Measurements from ENCODE around the gene NKIRAS1.
"Not testable (repeated sequence)": the region's sequence is repeated elsewhere in the genome, so short reads cannot be mapped to it uniquely, and the experiment has no call there.

Gene NKIRAS1

DNA sequence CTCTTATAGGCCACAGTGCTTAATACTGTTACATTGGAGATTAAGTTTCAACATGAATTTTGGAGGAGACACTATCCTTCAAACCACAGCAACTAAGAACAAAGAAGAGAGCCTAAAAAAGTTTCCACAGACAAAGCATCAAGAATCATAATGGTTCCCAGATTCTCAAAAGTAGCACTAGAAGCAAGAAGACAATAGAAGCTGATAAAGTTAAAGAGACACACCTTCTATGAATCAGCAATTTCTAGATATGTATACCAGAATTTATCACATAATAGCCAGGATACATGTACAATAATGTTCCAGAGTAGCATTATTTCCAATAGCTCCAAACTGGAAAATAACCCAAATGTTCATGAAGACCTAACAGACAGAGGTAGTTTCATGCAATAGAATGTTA is 12.2 kb downstream of the NKIRAS1 start:
- DNase-seq (ENCODE audit: low read depth in 2 of 2) = no peak

DNA sequence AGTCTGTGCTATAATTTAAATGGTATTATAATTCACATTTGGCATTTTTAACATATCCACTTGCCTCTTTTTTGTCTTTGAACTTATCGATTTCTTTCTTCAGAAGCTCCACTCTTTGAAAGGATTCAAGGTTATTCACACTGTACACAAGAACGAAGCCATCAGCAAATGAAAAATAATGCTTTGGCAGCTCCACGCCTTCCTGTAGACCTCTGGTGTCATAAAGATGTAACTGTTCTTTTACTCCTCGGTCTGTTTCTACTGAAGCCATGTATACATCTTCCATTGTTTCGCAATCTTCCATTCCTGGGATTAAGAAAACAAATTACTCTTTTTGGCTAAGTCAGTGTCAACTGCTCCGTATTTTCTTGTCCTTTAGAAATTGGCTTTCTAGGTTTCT is 16.0 kb downstream of the NKIRAS1 start:
- no peak for DNase-seq (ENCODE audit: low read depth in 2 of 2)

GRCh38 chr3:23895181-23895580 is 21.6 kb downstream of the NKIRAS1 start:
- no peak for DNase-seq (ENCODE audit: low read depth in 2 of 2)

GRCh38 chr3:23894254-23895061 is 22.3 kb downstream of the NKIRAS1 start:
- DNase-seq (ENCODE audit: low read depth in 2 of 2) = no peak

GRCh38 chr3:23889950-23890349 is 26.8 kb downstream of the NKIRAS1 start:
- no peak for DNase-seq (ENCODE audit: low read depth in 2 of 2)

DNA sequence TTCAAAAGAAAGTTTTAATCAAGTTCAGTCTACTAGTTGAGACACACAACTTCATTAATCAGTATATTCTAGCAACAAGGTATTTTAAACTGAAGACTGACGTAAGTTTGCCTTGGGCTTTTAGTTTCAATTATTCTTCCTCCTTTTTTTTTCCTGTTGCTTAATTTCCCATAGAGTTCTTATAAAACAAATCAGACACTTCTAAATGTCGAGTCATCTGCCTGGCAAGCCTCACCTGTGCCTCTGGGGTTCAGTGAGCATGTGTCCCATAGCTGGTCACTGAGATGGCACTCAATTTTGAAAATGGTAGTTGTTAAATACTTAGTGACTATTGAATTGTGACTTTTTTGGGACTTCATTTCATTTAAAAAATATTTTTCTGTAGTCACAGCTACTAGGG is 27.4 kb downstream of the NKIRAS1 start:
- DNase-seq (ENCODE audit: low read depth in 2 of 2) = no peak

- DNase-seq (ENCODE audit: low read depth in 2 of 2) = no peak
These were observed 28.1 kb downstream of the NKIRAS1 start for GRCh38 chr3:23888617-23889228.

- DNase-seq (ENCODE audit: low read depth in 2 of 2) = no peak
These were observed 30.5 kb downstream of the NKIRAS1 start for GRCh38 chr3:23886311-23886710.

DNA sequence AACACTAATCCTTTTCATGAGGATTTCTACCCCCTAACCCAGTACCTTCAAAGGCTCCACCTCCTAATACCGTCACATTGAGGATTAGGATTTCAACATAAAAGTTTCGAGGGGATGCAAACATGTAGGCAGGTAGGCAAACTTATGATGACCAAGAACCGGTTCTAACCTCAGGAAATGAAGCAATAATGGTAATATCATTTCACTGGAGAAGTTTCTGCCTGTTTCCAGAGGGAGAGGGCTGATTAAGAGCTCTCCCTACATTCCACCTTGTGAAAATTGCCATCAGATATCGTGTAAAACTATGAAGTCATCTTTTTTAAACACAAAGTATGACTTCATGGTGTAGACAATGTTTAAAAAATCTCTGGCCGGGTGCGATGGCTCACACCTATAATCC is 31.6 kb downstream of the NKIRAS1 start:
- no peak for DNase-seq (ENCODE audit: low read depth in 2 of 2)

DNA sequence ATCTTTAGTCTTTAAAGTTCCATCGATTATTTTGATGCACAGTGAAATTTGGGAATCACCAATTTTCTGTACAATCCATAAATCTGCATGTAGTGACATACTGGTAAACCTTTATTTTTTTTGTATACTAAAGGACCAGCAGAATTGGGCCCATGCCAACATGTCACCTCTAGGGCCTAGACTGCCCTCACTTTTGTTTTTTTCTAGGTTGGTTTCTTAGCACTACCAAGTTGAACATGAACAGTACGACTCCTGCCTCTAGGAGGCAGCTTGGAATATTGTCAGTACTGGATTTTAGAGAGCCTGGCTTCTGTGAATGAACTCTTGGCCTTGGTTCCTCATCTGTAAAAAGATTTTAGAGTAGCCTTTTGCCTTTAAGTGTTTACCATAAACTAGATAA is 32.3 kb downstream of the NKIRAS1 start:
- no peak for DNase-seq (ENCODE audit: low read depth in 2 of 2)

DNA sequence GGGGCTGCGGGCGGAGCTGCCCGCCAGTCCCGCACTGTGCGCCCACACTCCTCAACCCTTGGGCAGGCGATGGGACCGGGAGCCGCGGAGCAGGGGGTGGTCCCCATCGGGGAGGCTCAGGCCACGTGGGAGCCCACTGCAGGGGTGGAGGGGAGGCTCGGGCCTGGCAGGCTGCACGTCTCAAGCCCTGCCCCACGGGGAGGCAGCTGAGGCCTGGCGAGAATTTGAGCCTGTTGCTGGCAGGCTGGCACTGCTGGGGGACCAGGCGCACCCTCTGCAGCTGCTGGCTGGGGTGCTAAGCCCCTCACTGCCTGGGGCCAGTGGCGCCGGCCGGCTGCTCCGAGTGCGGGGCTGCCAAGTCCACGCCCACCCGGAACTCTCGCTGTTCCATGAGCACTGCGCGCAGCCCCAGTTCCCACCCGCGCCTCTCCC is 34.3 kb downstream of the NKIRAS1 start:
- DNase-seq (ENCODE audit: low read depth in 2 of 2) = no peak

- not testable (repeated sequence) for DNase-seq (ENCODE audit: low read depth in 2 of 2)
These were observed 34.8 kb downstream of the NKIRAS1 start for GRCh38 chr3:23881993-23882392.

DNA sequence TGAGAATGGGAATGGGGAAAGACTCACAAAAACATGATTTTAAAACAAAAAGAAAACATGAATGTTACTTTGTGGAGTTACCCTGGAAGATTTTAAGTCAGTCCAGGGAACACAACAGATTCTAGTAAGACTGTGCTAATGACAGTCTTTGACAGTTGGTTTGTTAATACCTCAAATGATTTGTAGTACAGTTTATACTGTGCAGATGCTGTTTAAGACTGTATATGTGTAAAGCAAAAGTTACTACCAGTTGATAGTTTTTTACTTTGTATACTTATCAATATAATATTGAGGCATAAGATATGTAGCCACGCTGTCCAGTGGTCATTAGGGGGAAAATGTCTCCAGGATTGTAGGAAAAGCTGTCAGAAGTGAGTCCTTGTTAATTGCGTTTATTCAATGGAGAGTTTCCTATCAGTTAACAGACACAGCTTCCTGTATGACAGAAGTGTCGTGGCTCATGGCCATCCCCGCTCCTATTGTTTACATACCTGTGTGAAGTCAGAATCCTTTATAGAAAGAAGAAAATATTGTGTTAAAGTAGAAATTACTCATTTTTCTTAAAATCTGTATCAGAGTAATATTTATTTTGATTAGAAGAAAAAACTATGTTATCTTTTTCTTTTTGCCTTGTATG is 36.0 kb downstream of the NKIRAS1 start:
- DNase-seq (ENCODE audit: low read depth in 2 of 2) = no peak

DNA sequence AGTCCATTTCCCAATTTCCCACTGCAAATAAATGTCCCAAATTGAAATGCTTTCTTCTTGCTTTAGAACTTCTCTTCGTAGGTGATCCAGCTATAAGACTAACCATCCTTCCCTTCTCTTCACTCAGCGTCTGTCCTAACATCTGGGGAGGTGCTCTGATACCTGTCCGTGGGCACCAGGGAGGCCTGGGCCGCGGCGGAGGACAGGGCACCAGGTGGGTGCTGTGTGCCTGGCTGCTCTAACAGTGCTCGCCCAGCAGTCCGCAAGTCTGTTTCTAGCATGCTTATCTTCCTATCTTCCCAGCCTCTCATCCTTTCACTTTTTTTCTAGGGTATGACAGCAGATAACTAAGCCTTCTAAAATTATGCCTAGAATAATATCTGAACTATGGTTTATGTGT is 37.3 kb downstream of the NKIRAS1 start:
- DNase-seq (ENCODE audit: low read depth in 2 of 2) = no peak

- no peak for DNase-seq (ENCODE audit: low read depth in 2 of 2)
These were observed 39.3 kb downstream of the NKIRAS1 start for GRCh38 chr3:23877329-23877980.

GRCh38 chr3:23876923-23877322 is 39.9 kb downstream of the NKIRAS1 start:
- DNase-seq (ENCODE audit: low read depth in 2 of 2) = no peak

GRCh38 chr3:23875113-23875725 is 41.6 kb downstream of the NKIRAS1 start:
- DNase-seq (ENCODE audit: low read depth in 2 of 2) = no peak

DNA sequence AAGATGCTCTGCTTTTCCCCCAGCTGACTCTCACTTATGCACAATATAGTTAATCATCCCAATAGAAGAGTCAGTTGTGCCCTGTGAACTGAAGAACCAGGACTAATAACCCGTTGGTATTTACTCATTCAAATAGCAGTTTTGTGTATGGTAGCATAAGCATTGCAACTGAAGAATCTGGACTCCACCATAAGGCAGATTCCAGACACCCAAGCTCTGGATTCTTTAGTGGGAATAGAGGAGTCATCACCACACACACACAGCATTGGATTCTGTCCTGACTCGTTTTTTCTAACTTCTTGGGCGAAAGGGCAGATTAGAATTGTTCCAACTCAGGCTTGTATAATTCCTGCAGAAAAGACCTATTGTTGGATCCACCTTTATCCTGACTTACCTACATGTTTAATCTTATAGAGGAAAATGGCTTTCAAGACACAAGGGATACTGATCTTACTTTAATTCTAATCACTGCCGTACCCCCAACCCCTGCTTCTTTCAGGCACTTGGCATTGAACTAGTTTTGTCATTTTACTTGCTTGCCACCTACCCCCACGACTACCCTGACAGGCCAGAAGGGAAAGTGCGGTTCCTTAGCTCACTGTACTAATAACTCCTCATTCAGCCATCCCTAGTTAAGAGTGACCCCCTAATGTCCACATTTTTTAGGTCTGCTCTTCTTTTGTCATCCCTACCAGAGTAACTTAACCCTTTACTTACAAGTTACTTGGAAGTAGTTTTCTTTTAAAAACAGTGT is 42.3 kb downstream of the NKIRAS1 start:
- no peak for DNase-seq (ENCODE audit: low read depth in 2 of 2)

DNA sequence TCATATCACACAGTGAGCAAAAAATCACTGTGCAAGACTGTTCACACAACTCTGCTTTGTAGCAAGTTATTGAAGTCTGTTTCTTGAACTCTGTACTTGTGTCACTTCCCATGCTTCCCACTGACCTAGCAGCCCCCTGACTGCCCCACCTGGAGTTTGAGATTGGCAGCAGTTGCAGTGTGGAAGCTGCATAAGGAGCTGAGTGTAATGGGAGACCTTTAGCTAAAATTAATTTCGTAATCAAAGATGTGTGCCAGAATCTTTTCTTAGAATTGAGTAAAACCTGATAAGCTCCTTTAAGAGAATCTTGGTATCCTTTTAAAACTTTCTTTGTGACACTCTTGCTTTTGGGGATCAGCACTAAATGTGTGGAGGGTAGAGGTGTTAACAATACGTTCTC is 42.8 kb downstream of the NKIRAS1 start:
- DNase-seq (ENCODE audit: low read depth in 2 of 2) = no peak

- no peak for DNase-seq (ENCODE audit: low read depth in 2 of 2)
These were observed 44.5 kb downstream of the NKIRAS1 start for GRCh38 chr3:23872330-23872729.

DNA sequence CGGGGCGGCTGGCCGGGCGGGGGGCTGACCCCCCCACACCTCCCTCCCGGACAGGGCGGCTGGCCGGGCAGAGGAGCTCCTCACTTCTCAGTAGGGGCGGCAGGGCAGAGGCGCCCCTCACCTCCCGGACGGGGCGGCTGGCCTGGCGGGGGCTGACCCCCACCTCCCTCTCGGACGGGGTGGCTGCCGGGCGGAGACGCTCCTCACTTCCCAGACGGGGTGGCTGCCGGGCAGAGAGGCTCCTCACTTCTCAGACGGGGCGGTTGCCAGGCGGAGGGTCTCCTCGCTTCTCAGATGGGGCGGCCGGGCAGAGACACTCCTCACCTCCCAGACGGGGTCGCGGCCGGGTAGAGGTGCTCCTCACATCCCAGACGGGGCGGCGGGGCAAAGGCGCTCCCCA is 45.4 kb downstream of the NKIRAS1 start:
- DNase-seq (ENCODE audit: low read depth in 2 of 2) = not testable (repeated sequence)
